Thymus (tissue), 11 donors: ENCODE measurements around the gene GBE1. TPM values are rescaled to one million over a fixed set of nuclear protein-coding genes. Genes with fewer than 3 reads are reported as not detected.

Experiments used
- DNase-seq, 9 donors: peaks; one replicate each; pipeline ENCODE4 v3.0.0-alpha.2; 2013; ENCODE audit warnings: low spot score in 9 of 9, low read depth in 6 of 9, missing footprints in 1 of 9
- H3K27ac ChIP-seq, 2 donors: one replicate each; pipeline ENCODE4 v1.5.1; 2013; ENCODE audit warnings: control low read depth in 1 of 2, low read depth in 1 of 2, low read length in 1 of 2, mild to moderate bottlenecking in 1 of 2, moderate library complexity in 1 of 2
- H3K27me3 ChIP-seq, 2 donors: one replicate each; pipeline ENCODE4 v1.5.1; 2013; ENCODE audit warnings: low read length in 1 of 2; ENCODE audit not compliant: control insufficient read depth in 2 of 2, insufficient read depth in 1 of 2
- H3K36me3 ChIP-seq, 2 donors: one replicate each; pipeline ENCODE4 v1.5.1; 2013; ENCODE audit warnings: low read length in 1 of 2, mild to moderate bottlenecking in 1 of 2, moderate library complexity in 1 of 2; ENCODE audit not compliant: control insufficient read depth in 2 of 2, insufficient read depth in 2 of 2
- H3K4me1 ChIP-seq, 2 donors: one replicate each; pipeline ENCODE4 v1.5.1; 2013; ENCODE audit warnings: low read length in 2 of 2; ENCODE audit not compliant: control insufficient read depth in 2 of 2, insufficient read depth in 2 of 2
- H3K4me3 ChIP-seq, 2 donors: one replicate each; pipeline ENCODE4 v1.5.1; 2013; ENCODE audit warnings: low read length in 2 of 2, control low read depth in 1 of 2, mild to moderate bottlenecking in 1 of 2
- H3K9me3 ChIP-seq, 2 donors: one replicate each; pipeline ENCODE4 v1.5.1; 2013; ENCODE audit warnings: low read length in 1 of 2, mild to moderate bottlenecking in 1 of 2; ENCODE audit not compliant: control insufficient read depth in 2 of 2, insufficient read depth in 1 of 2
- WGBS: extraction: QIAGEN DNeasy Blood & Tissue Kit; methylation state at CpG from one replicate; pipeline ENCODE4 v1.1.7; 2013; 5-methylcytosine and 5-hydroxymethylcytosine counted together
- polyA plus RNA-seq: library from polyadenylated mRNA; stranded (reverse); fragments of 200-250 nt; gene quantifications from one replicate; pipeline ENCODE4 v1.2.3, GENCODE V29; 2013
- total RNA-seq: library from RNA; stranded (reverse); fragments of 120-200 nt; gene quantifications from one replicate; pipeline ENCODE4 v1.2.4, GENCODE V29; 2013
- donor health status: healthy.

GBE1 gene
- total and polyA plus RNA-seq, 2 donors = 14.1 to 14.7 TPM

- Histone ChIP-seq H3K36me3 (no peaks in the 10 kb centered on the region), H3K9me3 (no peaks in the 10 kb centered on the region), H3K27me3 (no peaks in the 10 kb centered on the region), H3K4me3 (no peak overlapping the region), H3K27ac (no peak overlapping the region), H3K4me1 (no peaks in the 10 kb centered on the region)
- WGBS = 98% methylated on average over 6 of the region's 6 CpGs
- no peak for DNase-seq
Observed at GRCh38 chr3:81726735-81727134, 34.7 kb downstream of the GBE1 start.

- no peak for DNase-seq
- Histone ChIP-seq H3K9me3 (no peaks in the 10 kb centered on the region), H3K4me3 (no peak overlapping the region), H3K27ac (no peak overlapping the region), H3K4me1 (no peaks in the 10 kb centered on the region), H3K27me3 (no peaks in the 10 kb centered on the region), H3K36me3 (no peaks in the 10 kb centered on the region)
- WGBS = 90% methylated on average over 2 of the region's 2 CpGs
Observed at GRCh38 chr3:81726132-81726531, 35.3 kb downstream of the GBE1 start.

- no peaks in the 10 kb centered on the region for H3K36me3 ChIP-seq
- H3K9me3 ChIP-seq = no peaks in the 10 kb centered on the region
- WGBS = 87% methylated on average over 4 of the region's 4 CpGs
- no peaks in the 10 kb centered on the region for H3K4me1 ChIP-seq
- H3K27ac ChIP-seq = no peak overlapping the region
- no peak overlapping the region for H3K4me3 ChIP-seq
- no peak for DNase-seq
- H3K27me3 ChIP-seq = no peaks in the 10 kb centered on the region
Observed at GRCh38 chr3:81723732-81724313, 37.6 kb downstream of the GBE1 start.

GRCh38 chr3:81718311-81718710, 43.1 kb downstream of the GBE1 start:
- Histone ChIP-seq H3K4me3 (no peak overlapping the region), H3K27ac (no peak overlapping the region), H3K4me1 (no peaks in the 10 kb centered on the region), H3K9me3 (no peaks in the 10 kb centered on the region), H3K36me3 (no peaks in the 10 kb centered on the region), H3K27me3 (no peaks in the 10 kb centered on the region)
- WGBS = 95% methylated on average over 1 of the region's 1 CpG
- no peak for DNase-seq

- 96% methylated on average over 3 of the region's 3 CpGs for WGBS
- no peak overlapping the region for H3K27ac ChIP-seq
Observed at GRCh38 chr3:81716870-81717509, 44.5 kb downstream of the GBE1 start.

GRCh38 chr3:81713031-81713430, 48.4 kb downstream of the GBE1 start:
- no peak for DNase-seq
- Histone ChIP-seq H3K9me3 (no peaks in the 10 kb centered on the region), H3K4me3 (no peak overlapping the region), H3K36me3 (no peaks in the 10 kb centered on the region), H3K27ac (no peak overlapping the region), H3K27me3 (no peaks in the 10 kb centered on the region), H3K4me1 (no peaks in the 10 kb centered on the region)
- WGBS = 99% methylated on average over 4 of the region's 4 CpGs

More at GRCh38 chr3:81716870-81717509, 44.5 kb downstream of the GBE1 start:
- Histone ChIP-seq H3K4me3 (no peak overlapping the region), H3K36me3 (no peaks in the 10 kb centered on the region), H3K9me3 (no peaks in the 10 kb centered on the region), H3K4me1 (no peaks in the 10 kb centered on the region), H3K27me3 (no peaks in the 10 kb centered on the region)
- DNase-seq = no peak

- H3K36me3 ChIP-seq = no peaks in the 10 kb centered on the region
- H3K4me1 ChIP-seq = no peaks in the 10 kb centered on the region
- H3K27me3 ChIP-seq = no peaks in the 10 kb centered on the region
- DNase-seq = no peak
- 94% methylated on average over 2 of the region's 2 CpGs for WGBS
- H3K9me3 ChIP-seq = no peaks in the 10 kb centered on the region
- H3K27ac ChIP-seq = no peak overlapping the region
- no peak overlapping the region for H3K4me3 ChIP-seq
Observed at GRCh38 chr3:81709606-81710005, 51.8 kb downstream of the GBE1 start.

GRCh38 chr3:81707996-81708395, 53.4 kb downstream of the GBE1 start:
- Histone ChIP-seq H3K27ac (no peak overlapping the region), H3K4me1 (no peaks in the 10 kb centered on the region), H3K36me3 (no peaks in the 10 kb centered on the region), H3K27me3 (no peaks in the 10 kb centered on the region), H3K9me3 (no peaks in the 10 kb centered on the region), H3K4me3 (no peak overlapping the region)
- DNase-seq = no peak

GRCh38 chr3:81702126-81702525, 59.3 kb downstream of the GBE1 start:
- Histone ChIP-seq H3K4me3 (no peak overlapping the region), H3K27me3 (no peaks in the 10 kb centered on the region), H3K9me3 (no peaks in the 10 kb centered on the region), H3K4me1 (no peaks in the 10 kb centered on the region), H3K27ac (no peak overlapping the region), H3K36me3 (no peaks in the 10 kb centered on the region)
- WGBS = 91% methylated on average over 2 of the region's 2 CpGs
- DNase-seq = no peak
